Activated naive CD4-positive, alpha-beta T cell (primary cell): ENCODE measurements around the gene KLHL8.

Source experiments
- DNase-seq, 4 experiments: peaks; one replicate each; lab custom pipeline; 2025; lab: John Stamatoyannopoulos, UW

The KLHL8 gene

GRCh38 chr4:87120411-87121162, 99.8 kb downstream of the KLHL8 start:
- DNase-seq, result no peak

- DNase-seq, result no peak
Observed at GRCh38 chr4:87120010-87120409, 100.4 kb downstream of the KLHL8 start.

GRCh38 chr4:87118826-87119225, 101.6 kb downstream of the KLHL8 start:
- DNase-seq, result no peak

GRCh38 chr4:87118421-87118820, 102.0 kb downstream of the KLHL8 start:
- DNase-seq, result no peak

- DNase-seq, result no peak
Observed at GRCh38 chr4:87117732-87118075, 102.7 kb downstream of the KLHL8 start.

GRCh38 chr4:87117051-87117731, 103.2 kb downstream of the KLHL8 start:
- DNase-seq, result no peak

- no peak for DNase-seq
Observed at GRCh38 chr4:87116231-87116630, 104.2 kb downstream of the KLHL8 start.

- no peak for DNase-seq
Observed at GRCh38 chr4:87114245-87115062, 106.0 kb downstream of the KLHL8 start.

GRCh38 chr4:87112063-87112462, 108.4 kb downstream of the KLHL8 start:
- DNase-seq, result no peak
